OCI-LY1 (cell line): ENCODE measurements around the gene CRTAC1.

Experiments
- EZH2 ChIP-seq: fragments of 200-600 bp; sonication (generic), shearing (Covaris generic); IDR thresholded peaks from 2 replicates; pipeline ENCODE4 v1.8.0; 2017; ENCODE audit warnings: borderline replicate concordance, mixed run types, mild to moderate bottlenecking, antibody characterized with exemption, low read length, moderate library complexity, mixed read lengths
- TF ChIP-seq, protein P1 (sequence below): fragments of 200-600 bp; sonication (generic), shearing (Covaris generic); IDR thresholded peaks from 2 replicates; pipeline ENCODE4 v1.5.1; 2017; ENCODE audit warnings: mild to moderate bottlenecking, antibody characterized with exemption, low read length, moderate library complexity, mixed read lengths

DNA sequence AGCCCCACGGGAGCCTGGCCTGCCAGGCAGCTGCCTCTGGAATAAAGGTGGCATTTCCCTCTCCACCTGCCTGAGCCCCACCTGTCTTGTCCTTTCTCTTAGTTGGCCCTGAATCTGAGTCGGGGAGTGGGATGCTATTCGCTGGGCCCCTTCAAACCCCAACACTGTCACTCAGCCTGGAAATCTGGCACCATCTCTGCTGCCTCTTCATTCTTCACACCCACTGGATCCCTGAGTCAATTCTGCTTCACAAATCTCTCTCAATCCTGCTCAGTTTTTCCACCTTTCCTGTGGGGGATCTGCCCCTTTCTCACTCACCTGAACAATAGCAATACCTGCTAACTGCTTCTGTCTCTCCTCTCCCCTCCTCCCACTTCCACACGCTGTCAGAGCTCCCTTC is 10.6 kb downstream of the CRTAC1 start:
- TF ChIP-seq, protein P1, sequence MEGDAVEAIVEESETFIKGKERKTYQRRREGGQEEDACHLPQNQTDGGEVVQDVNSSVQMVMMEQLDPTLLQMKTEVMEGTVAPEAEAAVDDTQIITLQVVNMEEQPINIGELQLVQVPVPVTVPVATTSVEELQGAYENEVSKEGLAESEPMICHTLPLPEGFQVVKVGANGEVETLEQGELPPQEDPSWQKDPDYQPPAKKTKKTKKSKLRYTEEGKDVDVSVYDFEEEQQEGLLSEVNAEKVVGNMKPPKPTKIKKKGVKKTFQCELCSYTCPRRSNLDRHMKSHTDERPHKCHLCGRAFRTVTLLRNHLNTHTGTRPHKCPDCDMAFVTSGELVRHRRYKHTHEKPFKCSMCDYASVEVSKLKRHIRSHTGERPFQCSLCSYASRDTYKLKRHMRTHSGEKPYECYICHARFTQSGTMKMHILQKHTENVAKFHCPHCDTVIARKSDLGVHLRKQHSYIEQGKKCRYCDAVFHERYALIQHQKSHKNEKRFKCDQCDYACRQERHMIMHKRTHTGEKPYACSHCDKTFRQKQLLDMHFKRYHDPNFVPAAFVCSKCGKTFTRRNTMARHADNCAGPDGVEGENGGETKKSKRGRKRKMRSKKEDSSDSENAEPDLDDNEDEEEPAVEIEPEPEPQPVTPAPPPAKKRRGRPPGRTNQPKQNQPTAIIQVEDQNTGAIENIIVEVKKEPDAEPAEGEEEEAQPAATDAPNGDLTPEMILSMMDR = no peak
- TF ChIP-seq EZH2 = no peak
